Liver (tissue), 3 donors: ENCODE measurements around the gene HAUS2.

ENCODE experiments used
- CTCF ChIP-seq: fragments of 150-350 bp; IDR thresholded peaks from 2 replicates; pipeline ENCODE4 v1.5.1; 2017; ENCODE audit warnings: improper control_type of control experiment, low read depth, low read length; ENCODE audit not compliant: missing input control
- EGR1 ChIP-seq, 2 donors: IDR thresholded peaks; 2 replicates each; pipeline ENCODE4 v1.6.1; 2016 to 2018; ENCODE audit warnings: antibody characterized with exemption in 2 of 2, low read depth in 2 of 2
- donor health status: healthy.
- donor health status: healthy.

- peak; percentile 75 to 86 for TF ChIP-seq EGR1 (IDR thresholded peaks at IDR 0.05; ENCODE audit: low read depth in 2 of 2)
- no peak for TF ChIP-seq CTCF
Measured at GRCh38 chr15:42575188-42576039, 26.8 kb downstream of the HAUS2 start, which contains the start of gene STARD9.
